GM04504 (cell line): ENCODE data around the gene SPR.
A peak's percentile ranks its signal among the peaks of the same experiment; 100 is the strongest.

ENCODE experiments used
- DNase-seq: peaks from one replicate; pipeline ENCODE4 v3.0.0-alpha.2; 2012; ENCODE audit warnings: low read depth

The SPR gene

DNA sequence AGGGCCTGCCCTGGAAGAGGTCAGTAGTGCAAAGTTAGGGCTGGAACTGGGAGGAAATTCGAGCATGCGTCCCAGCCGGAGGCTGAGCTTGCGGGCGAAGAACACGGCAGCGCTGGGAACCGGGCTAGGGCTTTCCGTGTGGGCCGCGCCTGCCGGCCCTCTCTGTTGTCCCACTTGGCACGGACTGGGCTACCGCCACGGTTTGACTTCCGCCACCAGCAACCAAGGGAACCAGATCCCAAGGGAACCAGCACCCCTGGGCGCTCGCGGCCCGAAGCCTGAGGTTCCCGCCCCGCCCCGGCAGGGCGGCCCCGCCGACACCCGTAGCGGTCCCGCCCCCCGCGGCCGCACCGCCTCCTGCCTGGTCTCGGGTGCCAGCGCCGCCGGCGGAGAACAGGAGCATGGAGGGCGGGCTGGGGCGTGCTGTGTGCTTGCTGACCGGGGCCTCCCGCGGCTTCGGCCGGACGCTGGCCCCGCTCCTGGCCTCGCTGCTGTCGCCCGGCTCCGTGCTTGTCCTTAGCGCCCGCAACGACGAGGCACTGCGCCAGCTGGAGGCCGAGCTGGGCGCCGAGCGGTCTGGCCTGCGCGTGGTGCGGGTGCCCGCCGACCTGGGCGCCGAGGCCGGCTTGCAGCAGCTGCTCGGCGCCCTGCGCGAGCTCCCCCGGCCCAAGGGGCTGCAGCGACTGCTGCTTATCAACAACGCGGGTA, at the start of gene SPR:
SPR (plus strand) TSS at position 377 of the 708 bp plus-strand sequence; CDS start at position 402, 25 bp downstream.
- DNase-seq = peak; percentile 12

DNA sequence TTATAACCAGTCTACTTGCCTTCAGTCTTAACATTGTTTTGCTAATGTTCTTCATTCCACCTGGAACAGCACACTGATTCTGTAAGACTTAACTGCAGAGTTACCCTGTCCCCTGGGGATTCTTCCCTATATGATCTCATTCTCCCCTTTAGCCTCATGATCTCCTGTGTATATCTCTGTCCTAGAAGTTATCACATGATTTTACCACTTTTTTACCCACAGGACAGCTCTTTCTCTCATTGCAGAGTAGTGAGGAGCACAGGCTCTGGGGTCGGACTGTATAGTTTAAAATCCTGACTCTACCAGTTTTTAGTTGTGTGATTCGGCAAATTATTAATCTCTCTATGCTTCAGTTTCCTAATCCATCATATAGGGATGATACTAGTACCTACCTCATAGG, 47.1 kb upstream of the SPR start:
- DNase-seq = no peak

GRCh38 chr2:72841462-72842125, 45.6 kb upstream of the SPR start:
- DNase-seq = no peak

DNA sequence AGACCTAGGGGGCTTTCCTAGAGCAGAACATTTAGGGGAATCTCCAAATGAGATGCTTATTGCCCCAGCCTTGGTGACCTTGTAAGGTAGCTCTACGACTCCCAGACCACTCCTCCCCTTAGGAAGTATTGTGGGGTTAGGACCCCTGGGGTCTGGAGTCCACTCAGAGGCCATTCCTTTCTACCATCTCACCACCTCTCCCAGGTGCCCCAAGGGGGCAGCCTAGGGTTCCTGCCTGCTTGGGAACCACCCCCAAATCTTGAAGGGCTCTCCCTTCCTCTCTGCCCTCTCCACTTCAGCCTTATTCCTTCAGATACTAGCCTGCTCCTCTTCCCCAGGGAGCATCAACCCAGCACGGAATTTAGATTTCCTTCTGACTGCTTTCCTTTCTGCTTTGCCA, 43.9 kb upstream of the SPR start:
- no peak for DNase-seq

- DNase-seq = no peak
Observed at GRCh38 chr2:72846171-72847095, 40.8 kb upstream of the SPR start.

GRCh38 chr2:72847534-72848315, 39.5 kb upstream of the SPR start:
- no peak for DNase-seq

DNA sequence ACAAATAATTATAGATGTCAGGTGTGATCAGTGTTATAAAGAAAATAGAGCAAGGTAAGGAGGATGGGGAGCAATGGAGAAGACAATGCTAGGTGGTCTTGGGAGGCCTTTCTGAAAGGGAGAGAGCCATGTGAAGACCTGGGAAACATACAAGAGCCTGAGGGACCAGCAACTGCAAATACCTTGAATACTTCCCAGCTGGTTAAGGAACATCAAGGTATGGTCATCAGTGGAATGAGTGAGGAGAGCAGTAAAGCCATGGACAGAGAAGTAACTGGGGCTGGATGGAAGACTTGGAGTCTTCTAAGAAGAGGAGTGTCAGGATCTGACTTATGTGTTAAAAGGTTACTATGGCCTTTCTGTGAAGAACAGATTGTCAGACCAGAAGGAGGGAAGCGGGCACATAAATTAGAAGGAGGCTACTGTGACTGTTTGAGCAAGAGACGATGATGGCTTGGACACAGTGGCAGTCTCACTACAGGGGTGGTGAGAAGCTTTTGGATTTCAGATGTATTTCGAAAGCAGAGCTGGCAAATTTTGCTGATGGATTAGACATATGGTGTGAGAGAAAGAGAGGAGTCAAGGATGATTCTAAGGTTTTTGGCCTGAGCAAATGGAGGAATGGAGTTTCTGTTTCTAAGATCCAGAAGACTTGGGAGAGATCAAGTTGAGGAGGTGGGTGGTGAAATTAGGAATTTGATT, 38.6 kb upstream of the SPR start:
- no peak for DNase-seq

DNA sequence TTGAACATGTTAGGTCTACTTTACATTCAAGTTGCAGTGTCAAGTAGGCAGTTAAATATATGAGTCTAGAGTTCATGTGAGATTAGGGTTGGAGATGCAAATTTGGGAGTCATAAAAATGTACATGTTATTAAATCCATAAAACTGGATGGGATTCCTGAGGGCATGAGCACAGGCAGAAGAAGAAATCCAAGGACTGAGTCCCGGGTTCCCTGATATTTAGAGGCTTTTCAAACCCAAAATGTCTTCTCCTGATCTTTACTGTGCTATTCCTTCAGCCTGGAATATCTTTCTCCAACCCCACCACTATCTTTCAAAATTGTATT, 38.1 kb upstream of the SPR start:
- DNase-seq = no peak

- DNase-seq = no peak
Observed at GRCh38 chr2:72851333-72851732, 35.9 kb upstream of the SPR start.

GRCh38 chr2:72859831-72860262, 27.4 kb upstream of the SPR start:
- no peak for DNase-seq

GRCh38 chr2:72862239-72862988, 24.8 kb upstream of the SPR start:
- DNase-seq = peak; percentile 69

GRCh38 chr2:72863046-72863445, 24.2 kb upstream of the SPR start:
- DNase-seq = no peak

DNA sequence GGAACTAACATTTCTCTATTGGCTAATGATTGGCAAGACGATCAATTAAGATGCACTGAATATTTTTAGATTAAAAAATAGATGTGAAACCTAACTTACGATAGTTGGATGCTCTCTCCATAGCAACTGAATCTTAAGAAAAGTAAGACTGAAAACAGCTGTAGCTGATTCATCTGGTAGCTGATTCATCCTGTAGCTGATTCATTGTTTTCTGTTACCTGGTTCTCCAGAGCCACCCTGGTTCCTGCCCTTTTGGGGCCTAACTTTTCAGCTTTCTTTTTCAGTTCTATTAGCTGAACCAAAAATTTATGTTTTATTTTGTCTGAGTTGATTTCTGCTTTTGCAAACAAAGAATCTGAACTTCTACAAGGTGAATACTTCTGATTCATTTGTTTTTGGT, 22.7 kb upstream of the SPR start:
- peak; percentile 12 for DNase-seq

GRCh38 chr2:72871060-72871459, 16.1 kb upstream of the SPR start:
- DNase-seq = no peak

DNA sequence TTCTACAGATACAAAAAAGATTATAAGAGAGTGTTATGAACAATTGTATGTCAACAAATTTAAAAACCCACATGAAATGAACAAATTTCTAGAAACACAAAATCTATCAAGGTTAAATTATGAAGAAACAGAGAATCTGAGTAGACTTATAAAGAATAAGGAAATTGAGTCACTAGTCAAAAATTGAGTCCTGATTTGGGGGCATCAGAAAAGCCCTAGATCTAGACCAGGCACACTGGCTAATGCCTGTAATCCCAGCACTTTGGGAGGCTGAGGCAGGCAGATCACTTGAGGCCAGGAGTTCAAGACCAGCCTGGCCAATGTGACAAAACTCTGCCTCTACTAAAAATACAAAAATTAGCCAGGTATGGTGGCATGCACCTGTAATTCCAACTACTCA, 15.3 kb upstream of the SPR start:
- no peak for DNase-seq

GRCh38 chr2:72883356-72883962, 3.7 kb upstream of the SPR start:
- DNase-seq = no peak

DNA sequence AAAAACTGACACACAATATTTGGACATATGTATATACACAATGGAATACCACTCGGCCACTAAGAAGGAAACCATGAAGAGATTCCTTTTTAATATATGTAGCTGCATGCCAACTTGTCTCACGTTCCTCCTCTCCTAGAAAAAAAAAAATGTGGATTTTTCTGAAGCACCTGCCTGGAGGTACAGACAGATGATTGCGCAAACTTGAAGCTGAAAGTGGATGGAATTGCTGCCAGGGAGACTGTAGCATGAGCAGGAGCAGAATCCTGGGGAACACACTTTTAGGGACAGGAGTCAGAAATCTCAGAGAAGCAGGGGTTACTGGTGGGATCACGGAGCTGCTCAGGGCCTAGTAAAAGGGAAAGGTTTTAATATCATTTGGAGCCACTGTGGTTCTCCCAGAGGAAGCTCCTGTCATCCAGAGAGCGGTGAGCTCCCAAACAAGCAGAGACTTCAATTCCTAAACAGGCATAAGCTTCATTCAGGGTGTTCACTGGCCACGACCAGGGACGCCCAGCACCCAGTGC, 640 bp upstream of the SPR start:
- no peak for DNase-seq

DNA sequence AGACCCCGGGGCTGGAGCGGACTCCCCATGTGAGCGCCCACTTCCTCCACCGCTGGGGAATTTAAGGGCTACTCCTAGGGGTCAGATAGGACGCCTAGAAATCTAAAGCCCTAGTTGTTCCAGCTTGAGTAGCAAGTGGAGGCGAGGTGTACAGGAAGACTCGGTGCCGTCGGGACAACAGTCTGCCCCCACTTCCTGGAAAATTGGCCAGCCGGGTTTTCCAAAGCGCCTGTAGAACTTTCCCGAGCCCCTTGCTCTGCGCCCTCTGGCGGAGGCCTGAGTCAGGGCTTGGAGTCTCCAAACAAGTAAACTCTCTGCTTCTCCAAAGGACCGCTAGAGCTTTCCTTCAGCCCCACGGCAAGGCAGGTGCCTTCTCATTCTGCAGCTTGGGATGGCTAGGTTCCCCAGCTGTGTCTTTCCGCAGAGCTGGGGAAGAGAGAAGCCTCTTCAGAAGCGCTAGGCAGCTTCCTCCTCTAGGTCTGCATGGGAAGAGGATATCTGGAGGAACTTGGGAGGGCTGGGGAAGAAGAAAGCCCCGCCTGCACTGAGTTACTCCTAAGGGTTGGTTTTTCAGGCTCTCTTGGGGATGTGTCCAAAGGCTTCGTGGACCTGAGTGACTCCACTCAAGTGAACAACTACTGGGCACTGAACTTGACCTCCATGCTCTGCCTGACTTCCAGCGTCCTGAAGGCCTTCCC, 681 bp downstream of the SPR start:
- peak; percentile 75 for DNase-seq

DNA sequence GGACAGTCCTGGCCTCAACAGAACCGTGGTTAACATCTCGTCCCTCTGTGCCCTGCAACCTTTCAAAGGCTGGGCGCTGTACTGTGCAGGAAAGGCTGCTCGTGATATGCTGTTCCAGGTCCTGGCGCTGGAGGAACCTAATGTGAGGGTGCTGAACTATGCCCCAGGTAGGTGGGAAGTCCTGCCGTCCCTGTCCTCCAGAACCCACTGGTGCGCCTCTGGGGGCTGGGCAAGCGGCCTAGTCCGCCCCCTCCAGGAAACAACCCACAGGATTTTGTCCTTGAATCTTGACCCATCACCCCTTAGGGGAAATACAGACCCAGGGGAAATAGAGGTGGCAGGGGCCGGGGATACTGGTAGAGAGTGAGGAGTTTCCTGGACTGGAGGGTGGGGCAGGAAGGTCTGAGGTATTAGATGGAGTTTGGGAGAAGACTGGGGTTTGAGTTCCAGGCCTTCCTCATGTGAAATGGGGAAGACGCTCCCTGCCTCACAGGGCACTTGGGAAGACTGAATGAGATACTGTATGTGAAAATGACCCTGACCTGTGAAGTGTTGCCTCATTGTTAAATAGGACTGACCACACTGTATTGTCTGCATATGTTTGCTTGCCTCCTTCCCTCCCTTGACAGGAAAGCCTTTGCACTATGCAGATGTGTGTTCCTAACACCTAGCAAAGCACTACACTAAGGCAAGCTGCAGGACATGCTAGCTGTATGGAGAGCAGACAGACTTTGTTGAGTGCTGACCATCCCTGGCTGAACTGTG, 1.4 kb downstream of the SPR start:
- no peak for DNase-seq
